Urinary bladder (tissue), 4 donors: Measurements from ENCODE around the gene CCDC12. TPM values are rescaled to one million over a fixed set of nuclear protein-coding genes. Genes with fewer than 3 reads are reported as not detected.
"Not testable (repeated sequence)": the region's sequence is repeated elsewhere in the genome, so short reads cannot be mapped to it uniquely, and the experiment has no call there.

ENCODE experiments used
- DNase-seq: peaks from one replicate; pipeline ENCODE4 v3.0.0-alpha.2; 2015; ENCODE audit errors: extremely low spot score
- H3K27ac ChIP-seq: one replicate; pipeline ENCODE4 v1.5.1; 2013; ENCODE audit warnings: low read depth, mild to moderate bottlenecking, moderate library complexity
- H3K36me3 ChIP-seq: one replicate; pipeline ENCODE4 v1.6.1; 2013; ENCODE audit warnings: mild to moderate bottlenecking, moderate library complexity; ENCODE audit not compliant: insufficient read depth
- H3K4me1 ChIP-seq: one replicate; pipeline ENCODE4 v1.6.1; 2013; ENCODE audit warnings: mild to moderate bottlenecking, moderate library complexity; ENCODE audit not compliant: insufficient read depth
- H3K4me3 ChIP-seq: one replicate; pipeline ENCODE4 v1.5.1; 2013; ENCODE audit warnings: low read depth, low read length
- WGBS: extraction: QIAGEN DNeasy Blood & Tissue Kit; methylation state at CpG from one replicate; pipeline ENCODE4 v1.1.7; 2013; 5-methylcytosine and 5-hydroxymethylcytosine counted together
- polyA plus RNA-seq: library from polyadenylated mRNA; stranded (reverse); fragments of 200-250 nt; gene quantifications from one replicate; pipeline ENCODE4 v1.2.3, GENCODE V29; 2013
- total RNA-seq: library from RNA; depleted of rRNA; stranded (reverse); fragments of >200 nt; gene quantifications from one replicate; pipeline ENCODE4 v1.2.3, GENCODE V29; 2014
- donor health status: healthy with polysubstance abuse.
- donor health status: healthy.

Gene CCDC12
- total and polyA plus RNA-seq, 2 donors = 17.6 to 60.7 TPM

DNA sequence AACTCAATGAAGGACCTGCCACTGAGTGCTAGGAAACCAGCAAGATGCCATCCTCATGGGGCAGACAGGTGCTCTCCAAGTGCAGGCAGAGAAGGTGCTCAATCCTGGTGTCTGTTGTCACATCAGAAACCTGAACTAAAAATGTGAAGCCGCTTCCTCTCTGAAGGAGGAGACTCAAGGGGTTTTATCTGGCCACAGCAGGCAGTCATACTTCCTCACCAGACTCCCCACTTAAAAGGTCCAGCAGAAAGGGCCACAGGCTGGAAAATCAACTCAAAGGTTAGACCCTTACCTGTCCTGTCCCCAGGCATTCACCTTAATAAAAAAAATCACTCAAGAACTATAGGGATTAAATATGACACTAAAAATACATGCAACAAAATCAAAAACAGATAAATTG is 4.8 kb downstream of the CCDC12 start:
- no peak for DNase-seq
- WGBS = 86% methylated on average over 1 of the region's 1 CpG
- H3K4me3 ChIP-seq = no peak overlapping the region
- peaks cover 4% of the 10 kb centered on the region for H3K4me1 ChIP-seq
- no peak overlapping the region for H3K27ac ChIP-seq
- no peaks in the 10 kb centered on the region for H3K36me3 ChIP-seq

DNA sequence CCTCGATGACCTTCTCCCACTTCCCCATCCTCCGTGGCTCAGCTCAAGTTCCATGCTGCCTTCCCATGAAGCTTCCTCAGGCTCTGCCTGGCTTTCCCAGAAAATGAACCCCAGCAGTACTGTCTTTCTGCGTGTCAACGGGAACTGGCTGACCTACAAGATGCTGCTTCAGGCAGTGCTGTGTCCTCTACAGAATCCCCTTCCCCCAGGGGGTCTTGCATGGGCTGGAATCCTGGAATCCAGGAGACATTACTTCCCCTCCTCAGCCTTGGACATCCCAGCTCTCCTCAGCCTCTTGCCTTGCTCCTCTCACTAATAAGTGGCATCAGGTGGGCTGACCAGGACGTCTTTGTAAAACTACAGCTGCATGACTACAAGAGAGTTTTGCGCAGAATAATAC is 5.4 kb downstream of the CCDC12 start:
- peaks cover 4% of the 10 kb centered on the region for H3K4me1 ChIP-seq
- no peaks in the 10 kb centered on the region for H3K36me3 ChIP-seq
- H3K27ac ChIP-seq = no peak overlapping the region
- 62% methylated on average over 6 of the region's 6 CpGs for WGBS
- no peak overlapping the region for H3K4me3 ChIP-seq
- no peak for DNase-seq

DNA sequence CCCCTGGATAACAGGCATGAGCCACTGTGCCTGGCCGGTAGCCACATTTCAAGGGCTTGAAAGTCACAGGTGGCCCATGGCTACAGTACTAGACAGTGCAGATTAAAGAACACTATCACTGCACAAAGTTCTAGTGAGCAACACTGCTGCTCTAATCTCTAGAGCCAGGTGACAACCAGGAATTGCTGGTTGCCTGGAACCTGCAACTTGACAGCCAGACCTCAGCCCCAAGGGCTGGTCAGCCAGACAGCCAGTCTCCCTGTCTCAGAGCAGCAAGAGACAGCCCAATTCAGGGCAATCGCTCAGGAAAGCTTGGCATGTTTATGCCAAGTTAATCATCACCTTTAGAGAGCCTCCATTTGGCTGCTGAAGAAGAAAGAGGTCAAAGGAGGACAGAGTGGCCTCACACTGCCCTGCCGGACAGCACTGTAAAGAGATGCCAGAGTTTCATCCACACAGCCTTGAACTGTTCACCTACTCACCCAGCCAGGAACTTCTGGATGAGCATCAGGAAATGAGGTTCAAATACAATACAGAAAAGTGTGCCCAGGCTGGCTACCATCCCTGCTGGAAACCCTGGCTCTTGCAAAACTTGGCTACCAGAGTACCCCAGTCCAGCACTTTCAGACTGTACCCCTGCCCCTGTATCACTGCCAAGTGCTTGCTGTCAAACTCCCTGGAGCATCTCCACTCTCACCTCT is 6.0 kb downstream of the CCDC12 start:
- no peak overlapping the region for H3K4me3 ChIP-seq

DNA sequence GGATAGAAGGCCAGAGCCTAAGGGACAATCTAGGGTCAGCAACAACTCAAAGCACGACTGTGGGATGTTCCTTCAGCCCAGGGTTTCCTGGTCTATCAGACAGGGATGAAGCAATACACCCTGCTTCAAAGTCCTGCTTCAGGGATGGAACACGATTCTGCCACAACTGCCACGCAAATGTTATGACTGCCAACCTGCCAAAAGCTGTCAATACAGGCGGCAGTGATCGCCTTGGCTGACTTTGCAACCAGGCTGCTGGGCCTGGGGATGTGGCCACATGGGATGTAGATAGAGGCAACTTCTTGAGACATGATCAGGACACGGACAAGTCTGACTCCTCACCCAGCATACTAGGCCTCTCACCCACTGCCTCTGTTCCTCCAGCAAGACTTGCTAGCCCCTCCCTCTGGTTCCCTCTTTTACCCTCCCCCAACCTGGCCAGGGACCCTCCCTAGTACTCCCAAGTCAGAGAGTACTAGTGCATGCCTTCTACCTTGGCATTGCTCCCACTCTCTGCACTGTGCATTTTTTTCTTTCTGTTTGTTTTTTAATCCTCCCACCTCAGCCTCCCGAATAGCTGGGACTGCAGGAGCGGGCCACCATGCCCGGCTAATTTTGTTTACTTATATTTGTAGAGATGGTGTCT is 7.6 kb downstream of the CCDC12 start:
- no peak for DNase-seq
- WGBS = 66% methylated on average over 9 of the region's 9 CpGs
- no peaks in the 10 kb centered on the region for H3K36me3 ChIP-seq
- H3K4me3 ChIP-seq = no peak overlapping the region
- H3K4me1 ChIP-seq = no peaks in the 10 kb centered on the region
- no peak overlapping the region for H3K27ac ChIP-seq

More for the DNA sequence above, 6.0 kb downstream of the CCDC12 start:
- H3K4me1 ChIP-seq = peaks cover 4% of the 10 kb centered on the region
- no peak for DNase-seq
- H3K36me3 ChIP-seq = no peaks in the 10 kb centered on the region
- no peak overlapping the region for H3K27ac ChIP-seq
- 28% methylated on average over 3 of the region's 3 CpGs for WGBS

DNA sequence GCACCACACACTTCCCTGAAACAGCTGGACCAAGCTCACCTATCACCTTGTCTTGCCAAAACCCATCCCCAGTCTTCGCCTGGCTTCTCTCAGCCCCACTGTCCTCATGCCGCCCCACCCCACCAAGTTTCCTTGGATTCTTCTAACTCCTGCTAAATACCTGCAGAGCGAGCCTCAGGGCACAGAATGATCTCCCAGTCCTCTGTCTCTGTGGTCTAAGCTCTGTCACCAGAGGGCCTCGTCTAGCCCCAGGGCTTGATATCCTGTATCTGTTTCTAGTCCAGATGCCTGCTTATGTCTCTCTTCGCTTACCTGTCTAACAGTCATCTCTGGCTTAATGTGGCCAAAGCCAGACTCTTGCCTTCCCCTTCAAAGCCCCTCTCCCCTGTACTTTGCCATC is 9.7 kb downstream of the CCDC12 start:
- no peak for DNase-seq
- WGBS = 84% methylated on average over 5 of the region's 5 CpGs
- no peaks in the 10 kb centered on the region for H3K4me1 ChIP-seq
- no peak overlapping the region for H3K4me3 ChIP-seq
- no peaks in the 10 kb centered on the region for H3K36me3 ChIP-seq
- H3K27ac ChIP-seq = no peak overlapping the region

DNA sequence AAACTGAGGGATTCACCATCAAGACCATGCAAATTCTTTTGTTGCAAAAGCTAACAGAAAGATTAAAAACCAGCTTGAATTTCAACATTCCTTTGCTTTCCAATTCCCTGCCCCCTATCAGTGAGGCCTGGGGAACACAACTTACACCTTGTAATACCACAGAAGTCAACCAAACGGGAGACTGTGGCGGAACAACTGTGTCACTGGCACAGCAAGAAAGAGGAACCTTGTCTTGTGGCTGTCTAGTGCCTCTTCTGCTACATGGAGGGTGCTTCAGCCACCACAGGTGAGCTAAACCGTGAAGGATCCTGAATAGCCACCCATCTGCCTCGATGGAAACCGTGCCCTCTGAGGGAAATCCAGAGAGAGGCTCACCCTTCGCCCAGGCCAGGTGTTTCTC is 11.4 kb downstream of the CCDC12 start:
- H3K4me3 ChIP-seq = no peak overlapping the region
- H3K27ac ChIP-seq = no peak overlapping the region
- H3K36me3 ChIP-seq = no peaks in the 10 kb centered on the region
- H3K4me1 ChIP-seq = no peaks in the 10 kb centered on the region
- no peak for DNase-seq
- 76% methylated on average over 6 of the region's 6 CpGs for WGBS

DNA sequence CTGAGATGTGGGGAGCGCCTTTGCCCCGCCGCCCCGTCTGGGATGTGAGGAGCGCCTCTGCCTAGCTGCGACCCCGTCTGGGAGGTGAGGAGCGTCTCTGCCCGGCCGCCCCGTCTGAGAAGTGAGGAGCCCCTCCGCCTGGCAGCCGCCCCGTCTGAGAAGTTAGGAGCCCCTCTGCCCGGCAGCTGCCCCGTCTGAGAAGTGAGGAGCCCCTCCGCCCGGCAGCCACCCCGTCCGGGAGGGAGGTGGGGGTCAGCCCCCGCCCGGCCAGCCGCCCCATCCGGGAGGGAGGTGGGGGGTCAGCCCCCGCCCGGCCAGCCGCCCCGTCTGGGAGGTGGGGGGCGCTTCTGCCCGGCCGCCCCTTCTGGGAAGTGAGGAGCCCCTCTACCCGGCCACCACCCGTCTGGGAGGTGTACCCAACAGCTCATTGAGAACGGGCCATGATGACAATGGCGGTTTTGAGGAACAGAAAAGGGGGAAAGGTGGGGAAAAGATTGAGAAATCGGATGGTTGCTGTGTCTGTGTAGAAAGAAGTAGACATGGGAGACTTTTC is 12.4 kb downstream of the CCDC12 start:
- DNase-seq, H3K4me1 ChIP-seq, H3K27ac ChIP-seq, H3K36me3 ChIP-seq, H3K4me3 ChIP-seq: not testable (repeated sequence)
- 94% methylated on average over 36 of the region's 36 CpGs for whole genome bisulfite sequencing

DNA sequence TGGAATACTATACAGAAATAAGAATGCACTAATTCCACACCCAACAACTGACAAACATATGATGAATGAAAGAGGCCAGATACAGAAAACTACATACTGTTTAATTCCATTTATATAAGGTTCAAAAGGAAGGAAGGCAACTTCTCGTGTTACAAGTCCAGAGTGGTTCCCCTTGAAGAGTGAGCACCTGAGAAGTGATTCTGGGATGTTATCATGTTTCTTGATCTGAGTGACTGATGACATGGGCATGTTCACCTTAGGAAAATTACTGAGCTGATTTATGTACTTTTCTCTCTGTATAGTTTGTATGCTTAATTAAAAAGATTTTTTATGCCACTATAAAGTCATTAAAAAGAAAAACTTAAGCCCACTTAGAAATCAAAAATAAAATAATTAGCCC is 13.6 kb downstream of the CCDC12 start:
- WGBS = 82% methylated on average over 1 of the region's 1 CpG
- Histone ChIP-seq H3K4me3 (no peak overlapping the region), H3K4me1 (peaks cover 4% of the 10 kb centered on the region), H3K27ac (no peak overlapping the region), H3K36me3 (no peaks in the 10 kb centered on the region)
- no peak for DNase-seq

DNA sequence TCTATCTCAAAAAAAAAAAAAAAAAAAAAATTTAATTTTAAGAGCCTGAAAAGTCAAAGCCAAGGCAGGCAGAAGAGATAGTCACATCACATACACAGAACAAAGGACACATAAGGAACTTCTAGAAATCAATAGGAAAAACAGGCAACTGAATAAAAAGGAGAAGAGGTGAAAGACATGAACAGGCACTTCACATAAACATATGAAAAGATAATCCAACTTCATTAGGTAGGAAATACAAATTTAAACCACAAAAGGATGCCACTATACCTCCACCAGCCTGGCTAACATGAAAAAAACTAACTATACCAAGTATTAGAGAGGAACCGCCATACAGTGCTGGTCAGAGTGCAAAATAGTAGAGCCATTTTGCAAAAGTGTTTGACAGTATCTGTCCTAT is 14.1 kb downstream of the CCDC12 start:
- DNase-seq = no peak
- WGBS = 98% methylated on average over 1 of the region's 1 CpG
- Histone ChIP-seq H3K27ac (no peak overlapping the region), H3K4me3 (no peak overlapping the region), H3K36me3 (no peaks in the 10 kb centered on the region), H3K4me1 (peaks cover 4% of the 10 kb centered on the region)

DNA sequence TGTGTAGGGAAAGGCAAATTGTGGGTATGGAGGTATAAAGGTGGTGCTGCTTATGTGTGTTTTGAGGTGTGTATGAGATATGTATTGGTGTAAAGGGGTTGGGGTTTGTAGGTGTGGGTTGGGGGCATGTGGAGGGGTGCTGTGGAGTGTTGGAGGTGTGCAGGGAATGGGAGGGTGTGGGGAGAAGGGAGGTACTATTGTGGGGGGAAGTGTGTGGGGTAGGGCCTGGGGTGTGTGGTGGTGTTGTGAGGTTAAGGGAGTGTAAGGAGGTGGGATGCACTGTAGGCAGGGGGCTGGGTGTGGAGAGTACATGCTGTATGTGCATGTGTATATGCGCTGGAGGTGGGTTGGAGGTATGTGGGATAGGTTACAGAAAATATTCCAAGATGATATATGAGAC is 15.7 kb downstream of the CCDC12 start:
- H3K36me3 ChIP-seq = no peaks in the 10 kb centered on the region
- H3K4me3 ChIP-seq = no peak overlapping the region
- DNase-seq = no peak
- peaks cover 4% of the 10 kb centered on the region for H3K4me1 ChIP-seq
- 87% methylated on average over 1 of the region's 1 CpG for WGBS
- no peak overlapping the region for H3K27ac ChIP-seq

DNA sequence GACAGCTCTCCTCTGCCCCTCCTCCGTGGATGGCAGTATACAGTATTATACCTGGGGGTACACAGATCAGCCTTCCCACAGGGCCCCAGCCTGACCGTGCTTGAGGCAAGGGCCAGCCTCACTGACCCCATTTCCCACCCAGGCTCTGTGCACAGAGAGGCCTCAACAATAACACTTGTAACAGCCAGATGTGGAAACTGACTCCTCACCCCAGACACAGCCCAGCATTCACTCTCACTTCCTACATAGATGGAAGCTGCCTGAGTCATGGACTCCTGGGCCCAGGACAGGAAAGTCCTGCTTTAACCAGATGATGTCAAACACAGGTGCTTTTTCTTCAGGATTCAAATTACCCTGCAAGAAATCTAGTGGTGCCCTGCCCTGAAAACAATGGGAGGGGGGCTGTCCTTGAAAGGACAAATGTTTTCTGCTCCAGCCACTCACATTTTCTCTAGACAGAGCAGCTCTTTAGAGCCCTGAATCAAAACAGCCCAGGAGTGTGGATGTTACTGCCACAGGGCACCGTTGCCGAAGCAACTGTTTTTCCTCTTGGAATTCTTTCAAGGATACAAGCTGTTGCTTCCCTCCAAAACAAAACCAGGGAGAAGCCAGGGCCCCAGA is 16.4 kb downstream of the CCDC12 start:
- Histone ChIP-seq H3K4me1 (peaks cover 7% of the 10 kb centered on the region), H3K36me3 (no peaks in the 10 kb centered on the region), H3K4me3 (no peak overlapping the region), H3K27ac (no peak overlapping the region)
- DNase-seq = no peak
- WGBS = 32% methylated on average over 4 of the region's 4 CpGs

DNA sequence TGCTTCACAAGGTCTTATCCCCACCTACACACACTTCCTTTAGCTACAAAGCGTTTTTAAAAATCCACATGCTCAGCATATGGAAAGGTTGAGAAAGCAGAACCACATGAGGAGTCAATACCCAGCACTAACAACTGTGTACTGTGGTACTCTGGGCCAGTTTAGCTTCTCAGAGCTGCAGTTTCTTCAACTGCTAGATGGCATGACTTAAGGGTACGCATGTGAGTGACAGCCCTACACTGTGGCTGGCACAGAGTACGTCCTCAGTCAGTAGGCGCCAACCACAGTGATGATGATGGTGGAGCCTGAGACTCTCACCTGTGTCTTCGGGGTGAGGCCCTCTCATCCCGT is 17.4 kb downstream of the CCDC12 start:
- H3K36me3 ChIP-seq = no peaks in the 10 kb centered on the region
- WGBS = 81% methylated on average over 6 of the region's 6 CpGs
- no peak overlapping the region for H3K27ac ChIP-seq
- no peak overlapping the region for H3K4me3 ChIP-seq
- peaks cover 7% of the 10 kb centered on the region for H3K4me1 ChIP-seq
- no peak for DNase-seq

DNA sequence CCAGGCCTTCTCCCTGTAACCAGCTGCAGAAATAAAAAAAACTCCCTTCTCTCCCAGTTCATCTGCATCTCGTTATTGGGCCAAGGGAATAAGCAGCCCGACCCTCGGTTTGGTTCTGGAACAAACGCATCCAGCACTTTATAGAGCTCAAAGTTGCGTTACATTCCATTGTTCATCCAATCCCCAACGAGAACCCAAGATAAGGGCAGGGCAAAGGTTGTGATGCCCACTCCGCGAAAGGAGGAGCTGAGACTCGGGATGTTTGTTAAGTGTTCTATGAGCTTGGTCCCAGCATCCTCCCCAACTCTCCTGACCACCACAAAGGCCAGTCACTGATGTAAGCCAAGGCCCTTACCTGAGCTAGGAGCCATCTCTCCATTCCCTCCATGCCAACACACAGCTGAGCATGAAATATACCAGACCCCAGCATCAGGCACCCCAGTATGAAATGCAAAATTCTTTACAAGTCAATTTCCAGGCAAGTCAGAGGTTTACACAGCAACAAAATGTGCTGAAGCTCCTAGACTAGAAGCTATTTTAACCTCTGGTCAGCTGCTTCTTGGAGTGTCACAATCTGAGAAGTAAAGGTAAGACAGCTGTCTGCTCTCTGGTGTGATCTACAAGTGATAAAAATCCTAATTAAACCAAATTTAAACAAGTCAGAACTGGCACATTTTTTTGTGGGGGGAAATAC is 17.9 kb downstream of the CCDC12 start:
- H3K4me3 ChIP-seq = no peak overlapping the region
- H3K36me3 ChIP-seq = no peaks in the 10 kb centered on the region
- DNase-seq = no peak
- peaks cover 7% of the 10 kb centered on the region for H3K4me1 ChIP-seq
- H3K27ac ChIP-seq = peak overlapping the region; percentile 49
- 37% methylated on average over 9 of the region's 9 CpGs for WGBS
